ENCODE measurements around the gene LAG3.

GRCh38 chr12:6827437-6827911 lies 55.2 kb downstream of the LAG3 start:
- TF ChIP-seq, protein P1, sequence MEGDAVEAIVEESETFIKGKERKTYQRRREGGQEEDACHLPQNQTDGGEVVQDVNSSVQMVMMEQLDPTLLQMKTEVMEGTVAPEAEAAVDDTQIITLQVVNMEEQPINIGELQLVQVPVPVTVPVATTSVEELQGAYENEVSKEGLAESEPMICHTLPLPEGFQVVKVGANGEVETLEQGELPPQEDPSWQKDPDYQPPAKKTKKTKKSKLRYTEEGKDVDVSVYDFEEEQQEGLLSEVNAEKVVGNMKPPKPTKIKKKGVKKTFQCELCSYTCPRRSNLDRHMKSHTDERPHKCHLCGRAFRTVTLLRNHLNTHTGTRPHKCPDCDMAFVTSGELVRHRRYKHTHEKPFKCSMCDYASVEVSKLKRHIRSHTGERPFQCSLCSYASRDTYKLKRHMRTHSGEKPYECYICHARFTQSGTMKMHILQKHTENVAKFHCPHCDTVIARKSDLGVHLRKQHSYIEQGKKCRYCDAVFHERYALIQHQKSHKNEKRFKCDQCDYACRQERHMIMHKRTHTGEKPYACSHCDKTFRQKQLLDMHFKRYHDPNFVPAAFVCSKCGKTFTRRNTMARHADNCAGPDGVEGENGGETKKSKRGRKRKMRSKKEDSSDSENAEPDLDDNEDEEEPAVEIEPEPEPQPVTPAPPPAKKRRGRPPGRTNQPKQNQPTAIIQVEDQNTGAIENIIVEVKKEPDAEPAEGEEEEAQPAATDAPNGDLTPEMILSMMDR (IDR thresholded peaks at IDR 0.05), result no peak
- no peak for TF ChIP-seq ZFX (IDR thresholded peaks at IDR 0.05; ENCODE audit: borderline replicate concordance)
